Uterus (tissue), 4 donors: ENCODE data around the gene ARHGAP44. TPM values are rescaled to one million over a fixed set of nuclear protein-coding genes. Genes with fewer than 3 reads are reported as not detected.

ENCODE experiments used
- DNase-seq, 2 donors: peaks; one replicate each; pipeline ENCODE4 v3.0.0-alpha.2; 2019 to 2020
- H3K27ac ChIP-seq, 2 donors: fragments of 200-600 bp; sonication (generic); 1 replicate in 1 of 2; 2 replicates in 1 of 2; pipeline ENCODE4 v1.5.1; 2016 to 2018
- H3K27me3 ChIP-seq, 2 donors: fragments of 200-600 bp; sonication (generic); one replicate each; pipeline ENCODE4 v1.5.1; 2018 to 2019; ENCODE audit warnings: control low read depth in 1 of 2
- H3K36me3 ChIP-seq, 2 donors: fragments of 200-600 bp; sonication (generic); one replicate each; pipeline ENCODE4 v1.5.1; 2019; ENCODE audit warnings: control low read depth in 1 of 2
- H3K4me1 ChIP-seq, 2 donors: fragments of 200-600 bp; sonication (generic); one replicate each; pipeline ENCODE4 v1.5.1; 2018 to 2019; ENCODE audit warnings: control low read depth in 1 of 2
- H3K4me3 ChIP-seq, 2 donors: fragments of 200-600 bp; sonication (generic); 1 replicate in 1 of 2; 2 replicates in 1 of 2; pipeline ENCODE4 v1.5.1; 2018 to 2019; ENCODE audit warnings: mild to moderate bottlenecking in 1 of 2
- H3K9me3 ChIP-seq, 2 donors: fragments of 200-600 bp; sonication (generic); one replicate each; pipeline ENCODE4 v1.5.1; 2019; ENCODE audit warnings: control low read depth in 1 of 2
- POLR2A ChIP-seq, 2 donors: fragments of 450-650 bp; IDR thresholded peaks; one replicate each; pipeline ENCODE4 v1.6.1; 2016; ENCODE audit warnings: antibody characterized with exemption in 2 of 2, mild to moderate bottlenecking in 1 of 2, moderate library complexity in 1 of 2
- intact Hi-C: fragments of 100-400 bp; cut with DNase I; formaldehyde crosslinking; loops from one replicate; pipeline ENCODE4 v1.15.1; 2023; ENCODE audit warnings: low total_unique reads
- microRNA counts, 2 donors: library from miRNA; unstranded; fragments of <30 nt; microRNA quantifications; one replicate each; lab custom pipeline; 2016 to 2017
- microRNA-seq: library from miRNA; unstranded; fragments of <30 nt; microRNA quantifications from one replicate; pipeline ENCODE4, GENCODE V29; 2016; ENCODE audit warnings: borderline microRNAs expressed, borderline replicate concordance
- small RNA-seq: library from RNA; depleted of rRNA; stranded (forward); fragments of <200 nt; gene quantifications from one replicate; pipeline ENCODE3, GENCODE V24; 2016
- total RNA-seq, 4 donors: library from RNA; depleted of rRNA in 3 of 4; stranded (reverse); fragments of >200 nt in 3 of 4; gene quantifications; one replicate each; pipeline versions ENCODE4 v1.1.0 to v1.2.4, GENCODE V29; 2014 to 2023
- TF ChIP-seq, protein P1 (sequence below), 4 experiments: fragments of 200-600 bp in 2 of 4; fragments of 450-650 bp in 2 of 4; sonication (generic) in 2 of 4; IDR thresholded peaks; one replicate each; pipeline ENCODE4 v1.5.1; 2016 to 2019; ENCODE audit warnings: antibody characterized with exemption in 4 of 4, mild to moderate bottlenecking in 2 of 4, moderate library complexity in 1 of 4
- donor health status: DM: yes; HTN: yes; CAD: no.

Gene ARHGAP44
- total RNA-seq, 4 donors from 2014 or later, result 2.6 to 19.1 (median 13.2) TPM

DNA sequence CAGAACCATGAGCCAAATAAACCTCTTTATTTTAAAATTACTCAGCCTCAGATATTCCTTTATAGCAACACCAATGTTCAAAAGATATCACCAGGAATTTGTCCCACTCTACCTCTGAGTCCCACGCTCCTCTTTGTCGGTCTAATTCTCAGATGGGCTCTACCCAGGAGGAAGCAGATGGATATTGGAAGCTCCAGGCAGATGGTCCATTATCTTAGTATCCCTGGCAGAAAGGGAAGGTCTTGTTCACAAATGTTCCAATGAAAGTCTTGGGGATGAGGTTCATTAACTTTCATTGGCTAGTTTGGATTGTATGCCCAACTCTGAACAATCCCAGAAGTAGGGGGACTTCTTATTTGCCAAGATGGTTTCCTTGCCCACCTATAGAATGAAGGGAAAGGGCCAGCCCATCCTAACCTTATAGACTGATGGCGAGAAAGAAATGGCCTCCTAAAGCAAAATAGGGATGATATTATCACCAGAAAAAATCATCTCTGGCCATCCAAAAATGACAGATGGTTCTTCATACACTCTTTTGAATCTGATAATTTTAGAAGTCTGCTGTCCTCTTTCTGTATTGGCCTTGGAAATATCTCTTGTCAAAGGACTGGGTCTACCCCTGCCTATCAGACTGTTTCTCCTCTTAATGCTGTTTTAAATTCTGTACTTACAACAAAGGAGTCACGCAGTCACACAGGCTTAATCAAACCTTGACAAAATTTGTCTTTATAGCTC lies 249.8 kb downstream of the ARHGAP44 start:
- Histone ChIP-seq H3K4me1 (no peaks in the 10 kb centered on the region), H3K27ac (no peak overlapping the region), H3K36me3 (no peaks in the 10 kb centered on the region), H3K4me3 (no peak overlapping the region), H3K9me3 (no peaks in the 10 kb centered on the region), H3K27me3 (no peaks in the 10 kb centered on the region)
- DNase-seq, result no peak
- TF ChIP-seq, protein P1, sequence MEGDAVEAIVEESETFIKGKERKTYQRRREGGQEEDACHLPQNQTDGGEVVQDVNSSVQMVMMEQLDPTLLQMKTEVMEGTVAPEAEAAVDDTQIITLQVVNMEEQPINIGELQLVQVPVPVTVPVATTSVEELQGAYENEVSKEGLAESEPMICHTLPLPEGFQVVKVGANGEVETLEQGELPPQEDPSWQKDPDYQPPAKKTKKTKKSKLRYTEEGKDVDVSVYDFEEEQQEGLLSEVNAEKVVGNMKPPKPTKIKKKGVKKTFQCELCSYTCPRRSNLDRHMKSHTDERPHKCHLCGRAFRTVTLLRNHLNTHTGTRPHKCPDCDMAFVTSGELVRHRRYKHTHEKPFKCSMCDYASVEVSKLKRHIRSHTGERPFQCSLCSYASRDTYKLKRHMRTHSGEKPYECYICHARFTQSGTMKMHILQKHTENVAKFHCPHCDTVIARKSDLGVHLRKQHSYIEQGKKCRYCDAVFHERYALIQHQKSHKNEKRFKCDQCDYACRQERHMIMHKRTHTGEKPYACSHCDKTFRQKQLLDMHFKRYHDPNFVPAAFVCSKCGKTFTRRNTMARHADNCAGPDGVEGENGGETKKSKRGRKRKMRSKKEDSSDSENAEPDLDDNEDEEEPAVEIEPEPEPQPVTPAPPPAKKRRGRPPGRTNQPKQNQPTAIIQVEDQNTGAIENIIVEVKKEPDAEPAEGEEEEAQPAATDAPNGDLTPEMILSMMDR (IDR thresholded peaks at IDR 0.05), result no peak
- TF ChIP-seq POLR2A (IDR thresholded peaks at IDR 0.05), result no peak
- intact Hi-C loops, result no loop called here

MicroRNAs encoded within 50 kb of the gene (microRNA counts, 767-probe panel; counts per million panel counts)
- 0 counts per million in 2 donors for microRNA hsa-miR-1269b (lab: Ali Mortazavi, UCI)

Small RNA genes lying within 50 kb of the gene (microRNA-seq; reads per million reads assigned to microRNA genes)
- gene MIR1269B, result not detected

Small RNA genes lying within 50 kb of the gene (small RNA-seq; reads per million reads assigned to genes)
- gene MIR1269B, result not detected

Other genes with a start within 250 kb of the ARHGAP44 start
- 10 to 100 TPM in 2 of 4 donors, 1 to 10 TPM in 2; 3.3 to 54.6 (median 14.6) TPM for gene MYOCD, start 123.6 kb upstream of the ARHGAP44 start, total RNA-seq
- 10 to 100 TPM in 3 of 4 donors, 1 to 10 TPM in 1; 9.7 to 62.2 (median 51.3) TPM for gene ELAC2, start 228.5 kb downstream of the ARHGAP44 start, total RNA-seq